HG02623 (cell line): ENCODE data around the gene B3GAT1.

Source experiments
- ATAC-seq: cut with Tn5 transposase; IDR thresholded peaks from one replicate; pipeline ENCODE4 v1.9.1; 2021; ENCODE audit warnings: moderate library complexity; ENCODE audit not compliant: unreplicated experiment

Gene B3GAT1

DNA sequence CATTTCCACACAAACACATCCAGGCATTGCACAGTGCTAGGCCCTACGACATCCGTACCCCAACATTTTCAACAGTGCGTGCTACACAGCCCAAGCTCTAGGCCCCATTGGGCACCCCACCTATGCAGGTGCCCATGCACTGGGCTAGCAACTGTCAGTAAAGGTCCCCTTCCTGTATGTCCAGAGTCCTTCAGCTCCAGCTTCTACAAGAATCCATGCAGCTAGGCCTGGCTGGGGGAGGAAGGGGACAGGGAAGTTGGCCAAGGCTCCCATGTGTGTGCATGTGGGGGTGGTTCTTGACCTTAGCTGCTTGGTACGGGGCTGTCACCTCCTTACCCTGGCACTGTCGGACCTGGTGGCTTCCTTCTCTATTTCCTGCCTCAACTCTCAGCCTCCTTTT lies 1.3 kb downstream of the B3GAT1 start:
- ATAC-seq, result no peak

DNA sequence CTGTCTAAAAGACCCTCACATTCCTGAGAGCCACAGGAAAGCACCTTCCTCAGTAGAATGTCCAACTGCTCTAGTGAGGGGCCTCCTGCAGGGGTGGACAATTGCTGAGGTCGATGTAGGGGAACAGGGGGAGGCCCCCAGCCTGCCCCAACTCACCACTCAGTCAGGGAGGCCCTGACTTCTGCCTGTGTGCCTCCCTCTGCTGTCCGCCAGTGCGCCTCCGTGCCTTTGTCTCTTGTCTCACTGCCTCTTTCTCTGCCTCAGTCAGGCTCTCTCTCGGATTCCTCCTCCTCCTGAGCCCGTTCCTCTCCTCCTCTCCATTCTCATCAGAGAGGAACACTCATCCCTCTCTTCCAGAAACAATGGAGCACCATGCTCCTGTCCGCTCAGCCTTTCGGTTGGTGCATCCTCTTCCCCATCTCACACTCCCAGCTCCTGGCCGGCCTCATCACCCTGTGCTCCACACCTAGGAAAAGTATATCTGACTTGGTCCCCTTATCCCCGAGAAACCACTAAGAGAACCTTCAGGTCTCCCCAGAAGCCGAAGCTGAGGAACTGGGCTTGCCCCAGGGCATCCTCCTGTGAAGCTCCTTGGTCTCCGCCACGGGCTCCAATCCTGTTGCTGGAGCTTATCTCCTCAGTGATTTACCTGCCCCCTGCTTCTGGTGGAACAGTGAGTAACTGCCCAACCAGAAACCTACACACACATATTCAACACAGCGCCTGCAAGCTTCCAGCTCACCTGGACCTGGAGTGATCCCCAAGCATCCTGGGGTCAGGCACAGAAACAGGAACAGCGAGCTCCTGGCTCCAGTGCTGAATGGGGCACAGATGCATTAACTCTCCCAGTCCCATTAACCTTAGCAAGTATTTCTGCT lies 2.3 kb downstream of the B3GAT1 start:
- ATAC-seq, result no peak

DNA sequence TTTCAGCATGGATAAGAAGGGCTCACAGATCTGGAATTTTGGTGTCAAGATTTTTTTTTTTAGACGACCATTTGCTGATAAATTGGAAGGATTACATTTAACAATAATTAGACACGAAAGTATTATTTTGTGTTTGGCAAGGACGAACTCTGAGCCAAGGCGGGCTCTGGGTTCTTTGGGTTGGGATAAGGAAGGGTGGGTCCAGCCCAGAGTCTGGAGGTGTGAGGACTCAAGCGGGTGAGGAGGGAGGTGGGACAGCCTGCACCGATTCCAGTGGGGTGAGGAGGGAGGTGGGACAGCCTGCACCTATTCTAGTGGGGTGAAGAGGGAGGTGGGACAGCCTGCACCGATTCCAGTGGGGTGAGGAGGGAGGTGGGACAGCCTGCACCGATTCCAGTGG lies 4.1 kb downstream of the B3GAT1 start:
- ATAC-seq, result no peak

DNA sequence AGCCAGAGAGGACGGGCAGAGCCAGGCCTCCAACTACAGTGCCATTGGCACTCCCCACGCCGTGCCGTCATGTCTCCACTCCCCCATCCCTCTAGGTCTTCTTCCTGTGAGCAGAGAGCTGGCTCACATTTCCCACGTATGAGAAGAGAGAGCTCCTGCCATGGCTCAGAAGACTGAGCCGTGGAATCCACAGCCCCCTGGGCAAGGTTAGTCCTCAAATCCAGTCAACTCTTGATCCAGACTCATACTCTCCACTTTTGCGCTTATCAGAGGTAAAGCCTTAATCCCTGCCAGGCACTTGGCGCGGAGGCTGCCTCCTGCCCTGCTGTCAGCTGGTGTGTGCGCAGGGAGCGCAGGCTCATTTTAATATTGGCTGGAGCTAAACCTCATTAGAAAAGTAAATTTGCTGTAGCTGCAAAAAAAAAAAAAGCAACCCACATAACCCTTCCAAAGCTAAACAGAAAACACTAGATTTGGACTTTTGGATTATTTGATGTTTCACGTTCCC lies 4.7 kb downstream of the B3GAT1 start:
- ATAC-seq, result no peak

DNA sequence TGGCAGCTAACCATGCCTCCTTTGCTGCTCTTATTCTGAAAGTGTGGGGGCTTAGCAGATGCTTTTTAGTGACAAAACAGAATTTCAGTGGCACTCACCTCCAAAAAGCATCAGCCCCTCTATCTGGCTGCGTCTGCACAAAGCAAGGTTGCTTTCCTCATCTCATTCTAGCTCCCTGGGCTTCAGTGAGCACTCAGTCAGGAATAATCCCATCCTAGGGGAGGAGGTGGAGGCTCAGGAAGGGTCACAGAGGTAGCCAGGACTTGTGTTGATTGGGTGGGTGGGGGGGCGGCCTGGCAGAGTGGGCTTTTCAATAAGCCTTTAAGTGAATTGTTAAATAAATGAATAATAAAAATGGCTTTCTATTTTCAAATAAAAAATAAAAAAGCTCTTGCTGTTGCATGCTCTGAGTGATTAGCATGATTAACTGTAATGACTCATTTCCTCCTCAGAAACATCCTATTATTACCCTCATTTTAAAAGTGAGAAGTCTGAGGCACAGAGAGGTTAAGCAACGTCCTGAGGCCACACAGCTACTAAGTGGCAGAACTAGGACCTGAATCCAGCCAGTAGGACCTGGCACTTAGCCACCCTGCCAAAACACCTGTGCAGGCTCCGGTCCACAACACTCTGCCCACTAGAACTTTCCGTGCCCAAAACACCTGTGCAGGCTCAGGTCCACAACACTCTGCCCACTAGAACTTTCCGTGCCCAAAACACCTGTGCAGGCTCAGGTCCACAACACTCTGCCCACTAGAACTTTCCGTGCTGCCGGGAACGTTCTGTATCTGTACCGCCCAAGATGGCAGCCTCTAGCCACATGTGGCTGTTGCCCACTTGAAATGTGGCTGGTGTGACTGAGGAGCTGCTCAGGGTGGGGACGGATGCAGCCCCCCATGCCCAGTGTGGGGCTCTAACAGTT lies 5.5 kb downstream of the B3GAT1 start:
- no peak for ATAC-seq

DNA sequence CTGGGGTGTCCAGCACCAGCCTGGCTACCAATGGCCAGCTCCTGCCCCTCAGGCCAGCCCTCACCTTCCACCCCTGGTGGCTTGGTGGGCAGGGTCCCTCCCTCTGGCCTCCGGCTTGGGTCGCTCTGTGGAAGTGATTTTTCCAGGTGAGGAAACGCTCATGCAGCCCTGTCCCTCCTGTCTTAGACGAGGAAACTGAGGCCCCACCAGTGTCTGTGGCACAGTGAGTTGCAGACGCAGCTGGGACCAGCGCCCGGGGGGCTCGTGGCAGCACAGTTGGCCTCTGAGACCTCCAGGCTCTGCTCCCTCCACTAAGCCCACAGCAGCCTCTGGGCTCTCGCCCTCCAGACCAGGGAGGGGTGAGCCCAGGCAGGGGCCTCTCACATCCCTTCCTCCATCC lies 6.2 kb downstream of the B3GAT1 start:
- ATAC-seq, result no peak

DNA sequence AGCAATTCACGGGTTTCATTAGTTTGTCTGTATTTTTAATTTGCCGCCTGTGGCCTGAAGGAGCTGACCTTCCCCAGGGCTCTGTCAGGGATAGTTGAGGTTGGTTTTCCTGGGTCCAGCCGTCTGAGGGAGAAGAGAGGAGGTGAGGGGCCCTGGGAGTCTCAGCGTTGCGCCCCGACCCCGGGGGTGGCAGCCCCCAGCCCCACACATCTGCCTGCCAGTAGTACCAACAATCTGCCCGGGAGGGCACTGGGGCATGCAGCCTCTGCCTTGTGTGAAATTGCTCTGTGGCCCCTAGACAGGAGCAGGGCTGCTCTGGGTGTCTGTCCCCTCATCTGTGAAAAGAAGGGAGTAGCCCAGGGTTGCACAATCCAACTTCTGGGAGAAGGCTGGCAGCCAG lies 6.6 kb downstream of the B3GAT1 start:
- no peak for ATAC-seq

DNA sequence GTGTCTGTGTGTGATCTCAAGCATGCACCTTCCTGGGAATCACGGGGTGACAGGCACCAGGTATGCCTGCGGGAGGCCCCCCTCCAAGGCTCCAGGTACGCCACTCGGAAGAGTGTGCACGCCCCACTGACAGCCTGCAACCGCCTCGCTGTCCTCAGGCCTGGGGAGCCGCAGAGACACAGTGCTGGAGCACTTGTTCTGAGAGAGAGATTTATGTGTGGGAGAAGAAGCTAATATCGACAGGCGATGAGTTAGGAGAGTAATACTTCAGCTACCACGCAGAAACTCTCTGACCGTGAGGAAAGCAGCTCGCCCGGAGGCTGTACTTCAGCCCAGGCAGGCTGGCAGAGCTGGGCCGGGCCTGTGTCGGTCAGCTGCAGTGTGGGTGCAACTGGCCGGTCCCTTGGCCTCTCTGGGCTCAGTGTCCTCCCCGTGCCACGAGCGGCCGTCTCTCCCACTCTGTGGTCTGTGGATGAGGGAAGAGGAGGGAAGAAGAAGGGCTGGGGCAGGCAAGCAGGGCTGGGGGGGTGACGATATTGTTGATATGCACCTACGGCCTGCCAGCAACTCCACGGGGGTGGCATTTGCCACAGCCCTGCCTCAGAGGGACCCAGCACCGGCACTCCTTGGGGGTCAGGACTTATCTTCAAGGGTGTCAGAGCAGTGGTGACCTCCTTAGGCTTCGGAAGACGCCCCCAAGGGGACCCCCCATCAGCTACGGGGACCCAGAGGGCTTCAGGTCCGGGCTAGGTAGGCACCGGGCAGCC lies 7.3 kb downstream of the B3GAT1 start:
- no peak for ATAC-seq

DNA sequence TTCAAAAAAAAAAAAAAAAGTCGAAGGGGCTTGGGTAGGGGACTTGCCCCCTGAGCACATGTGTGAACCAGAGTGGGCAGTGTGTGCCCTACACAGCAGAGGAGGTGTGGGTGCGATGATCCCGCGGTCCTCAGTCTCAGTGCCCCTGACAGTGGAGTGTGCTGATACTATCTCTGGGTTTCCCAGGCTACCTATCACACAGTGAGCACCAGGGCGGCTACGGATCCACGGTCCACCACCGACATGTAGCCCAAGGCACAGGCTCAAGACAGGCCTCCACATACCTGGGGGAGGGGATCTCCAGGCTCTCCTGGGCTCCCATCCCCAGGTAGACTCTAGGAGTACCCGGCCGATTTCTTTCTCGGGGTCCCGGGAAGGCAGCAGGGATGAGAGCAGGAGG lies 9.1 kb downstream of the B3GAT1 start:
- no peak for ATAC-seq

DNA sequence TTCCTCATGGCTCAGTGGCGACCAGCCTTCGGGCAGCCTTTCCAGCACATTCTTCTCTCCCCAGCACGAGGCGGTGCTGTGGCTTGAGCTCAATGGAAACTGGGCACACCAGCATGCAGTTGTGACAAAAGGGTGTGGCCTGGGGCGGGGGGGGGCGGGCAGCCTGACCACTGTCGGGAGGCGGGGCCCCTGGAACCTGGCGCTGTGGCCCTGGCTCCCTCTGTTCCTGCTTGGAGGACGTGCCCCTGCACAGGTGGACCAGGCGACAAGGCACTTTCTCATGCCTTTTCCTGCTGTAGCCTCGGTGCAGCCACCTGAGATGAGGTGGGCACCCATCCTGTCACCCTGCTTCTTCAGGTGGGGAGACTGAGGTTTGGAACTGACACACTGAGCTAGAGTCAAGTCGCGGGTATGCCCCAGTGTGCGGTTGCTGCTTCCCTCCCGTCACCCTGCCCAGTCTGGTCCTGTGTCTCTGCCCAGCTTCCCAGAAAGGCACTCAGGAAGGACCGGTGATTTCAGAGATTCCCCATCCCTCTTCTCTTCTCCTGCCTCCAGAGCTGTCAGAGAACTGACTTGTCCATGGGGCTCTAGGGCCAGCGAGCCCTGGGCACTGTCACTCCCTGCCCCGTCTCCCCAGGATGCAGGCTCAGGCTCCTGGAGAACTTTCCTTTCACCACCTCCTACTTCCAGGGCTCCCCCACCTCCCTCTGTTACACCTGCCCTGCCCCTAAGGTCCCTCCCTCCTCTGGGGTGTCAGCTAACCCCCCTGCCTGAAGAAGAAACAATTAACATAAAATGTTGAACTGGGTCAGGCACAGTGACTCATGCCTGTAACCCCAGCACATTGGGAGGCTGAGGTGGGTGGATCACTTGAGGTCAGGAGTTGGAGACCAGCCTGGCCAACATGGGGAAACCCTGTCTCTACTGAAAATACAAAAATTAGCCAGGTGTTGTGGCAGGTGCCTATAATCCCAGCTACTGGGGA lies 9.9 kb downstream of the B3GAT1 start:
- ATAC-seq, result no peak

DNA sequence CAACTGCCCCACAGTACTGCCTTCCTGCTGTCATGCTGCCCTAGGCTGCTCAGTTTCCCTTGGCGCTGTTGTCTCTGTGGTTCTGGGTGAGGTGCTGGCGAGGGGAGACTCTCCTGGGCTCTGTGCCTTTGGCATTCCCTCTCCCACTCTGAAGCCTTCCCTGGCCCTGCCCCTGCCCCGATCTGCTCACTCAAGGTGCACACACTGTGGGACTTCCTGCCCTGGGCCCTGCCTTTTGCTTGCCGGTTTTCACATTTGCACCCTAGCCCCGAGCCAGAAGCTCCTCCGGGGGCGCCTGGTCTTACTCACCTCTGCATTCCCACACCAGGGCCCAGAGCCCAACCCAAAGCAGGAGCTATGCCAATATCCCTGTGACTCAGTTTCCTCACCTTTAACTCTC lies 12.0 kb downstream of the B3GAT1 start:
- ATAC-seq, result no peak

DNA sequence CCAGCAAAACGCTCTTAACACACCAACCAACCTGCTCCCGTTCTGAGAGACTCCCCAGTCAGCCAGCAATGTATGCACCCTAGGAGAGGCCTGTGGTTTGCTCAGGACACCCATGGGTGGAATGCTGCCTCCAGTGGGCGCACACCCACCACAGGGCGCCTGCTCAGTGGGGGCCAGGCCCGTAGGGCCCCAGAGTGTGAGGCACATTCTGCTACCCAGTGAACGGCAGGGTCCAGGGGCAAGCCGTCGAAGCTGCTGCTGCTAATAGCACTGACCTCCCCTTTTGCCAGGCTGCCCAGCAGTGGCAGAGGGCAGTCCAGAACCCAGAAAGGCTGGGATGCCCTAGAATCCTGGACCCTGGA lies 12.8 kb downstream of the B3GAT1 start:
- no peak for ATAC-seq

DNA sequence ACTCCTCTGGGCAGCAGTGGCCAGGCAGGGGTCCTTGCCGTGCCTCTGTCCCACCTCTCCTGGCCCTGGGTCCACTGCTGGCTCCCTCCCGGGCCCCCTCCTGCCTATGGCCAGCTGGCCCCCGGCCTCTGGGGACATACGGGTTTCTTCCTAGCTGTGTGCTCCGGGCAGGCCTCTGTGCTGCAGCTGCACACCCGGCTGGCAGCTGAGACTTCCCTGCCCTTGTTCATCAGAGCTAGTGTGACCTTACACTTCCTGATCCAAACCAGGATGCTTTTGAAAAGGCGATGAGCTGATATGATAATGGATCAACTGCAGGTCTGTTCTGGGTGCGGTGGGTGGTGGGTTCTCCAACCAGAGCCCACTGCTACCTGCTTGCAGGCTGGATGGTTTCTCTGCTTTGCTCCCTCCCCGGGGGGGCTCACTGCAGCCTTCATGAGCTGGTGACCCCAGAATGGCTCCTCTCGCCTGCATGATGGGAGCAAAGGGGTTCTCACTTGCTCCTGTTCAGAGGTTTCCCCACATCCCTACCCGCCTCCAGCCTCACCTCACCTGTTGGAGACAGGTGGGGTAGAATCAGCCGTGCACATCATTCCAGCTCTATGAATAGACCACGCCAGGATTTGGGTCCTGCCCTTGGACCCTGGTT lies 13.3 kb downstream of the B3GAT1 start:
- ATAC-seq, result no peak

DNA sequence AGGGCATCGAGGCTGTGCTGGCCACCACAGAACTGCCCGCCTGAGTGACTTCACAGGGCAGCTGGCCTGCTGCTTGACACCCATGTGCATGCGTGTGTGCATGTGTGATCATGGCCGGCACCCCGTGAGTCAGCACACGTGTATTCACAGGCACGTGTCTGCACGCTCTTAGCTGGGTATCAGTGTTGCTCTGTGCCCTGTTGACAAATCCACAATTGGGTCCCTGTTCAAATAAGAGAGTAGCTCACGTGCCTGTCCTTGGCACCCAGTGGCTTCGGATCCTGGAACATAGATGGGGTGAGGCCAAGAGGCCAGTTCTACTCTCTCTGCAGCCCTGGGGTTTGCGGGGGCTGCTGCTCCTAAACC lies 14.0 kb downstream of the B3GAT1 start:
- no peak for ATAC-seq

DNA sequence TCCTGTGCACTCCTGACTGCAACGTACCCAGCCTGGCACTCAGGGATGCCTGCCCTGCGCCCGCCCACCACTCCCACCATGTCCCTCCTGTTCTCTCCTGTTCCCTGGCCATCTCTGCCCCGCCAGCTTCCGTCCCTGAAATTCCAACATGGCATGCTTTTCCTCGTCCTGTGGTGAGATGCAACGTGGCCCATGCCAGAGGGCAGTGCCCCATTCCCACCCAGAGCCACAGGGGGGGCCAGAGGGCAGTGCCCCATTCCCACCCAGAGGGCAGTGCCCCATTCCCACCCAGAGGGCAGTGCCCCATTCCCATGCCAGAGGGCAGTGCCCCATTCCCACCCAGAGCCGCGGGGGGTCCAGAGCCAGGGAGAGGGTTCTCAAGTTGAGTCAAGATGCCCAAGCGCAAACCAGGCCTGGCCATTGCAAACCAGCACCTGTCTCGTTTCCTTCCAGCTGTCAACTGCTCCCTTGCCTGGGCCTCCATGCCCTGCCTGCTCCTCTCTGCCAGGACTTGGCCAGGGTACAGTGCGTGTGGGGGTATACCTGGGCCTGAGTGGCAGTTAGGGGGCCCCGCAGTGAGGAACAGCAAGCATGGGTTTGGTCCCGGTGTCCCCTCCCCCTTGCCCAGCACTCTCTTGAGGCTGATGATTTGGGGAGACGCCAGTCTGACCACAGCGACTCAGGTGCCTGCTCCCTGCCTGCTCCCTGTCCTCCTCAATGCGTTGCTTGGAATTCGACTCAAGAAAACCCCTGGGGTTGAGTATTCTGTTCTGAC lies 14.6 kb downstream of the B3GAT1 start:
- no peak for ATAC-seq

DNA sequence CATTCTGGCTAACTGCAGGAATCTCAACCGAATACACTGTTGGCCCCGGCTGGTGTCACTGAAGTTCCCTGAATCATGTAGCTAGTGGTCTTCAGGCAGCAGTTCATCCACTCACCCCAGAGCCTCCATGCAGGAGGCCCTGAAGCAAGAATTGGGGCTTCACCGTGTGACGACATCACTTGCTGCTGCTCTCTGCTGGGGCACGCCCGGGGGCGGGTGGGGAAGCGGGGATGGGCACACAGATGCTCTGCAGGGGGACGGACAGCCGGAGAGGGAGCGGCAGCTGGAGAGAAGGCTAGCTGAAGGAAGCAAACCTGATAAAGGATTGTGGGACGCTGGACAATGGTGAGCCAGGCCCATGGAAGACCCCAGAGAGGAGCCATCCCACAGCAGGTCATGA lies 17.0 kb downstream of the B3GAT1 start:
- ATAC-seq, result no peak

DNA sequence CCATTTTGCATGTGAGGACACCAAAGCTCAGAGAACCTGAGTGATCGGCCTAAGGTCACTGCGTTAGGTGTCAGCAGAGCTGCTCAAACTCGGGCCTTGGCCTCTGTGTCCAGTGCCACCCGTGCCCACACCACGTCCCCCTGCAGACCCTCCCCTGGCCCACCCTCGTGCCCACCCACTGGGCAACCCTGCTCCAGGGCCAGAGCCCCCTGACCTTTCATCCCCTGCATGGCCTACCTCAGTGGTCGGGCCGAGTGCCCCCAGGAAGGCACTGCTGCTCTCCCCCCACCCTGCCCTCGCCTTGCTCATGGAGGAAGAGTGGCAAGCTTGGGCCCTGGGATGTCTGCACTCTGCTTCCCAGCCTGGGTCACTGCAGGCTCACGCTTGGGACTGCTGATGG lies 17.7 kb downstream of the B3GAT1 start:
- ATAC-seq, result no peak

DNA sequence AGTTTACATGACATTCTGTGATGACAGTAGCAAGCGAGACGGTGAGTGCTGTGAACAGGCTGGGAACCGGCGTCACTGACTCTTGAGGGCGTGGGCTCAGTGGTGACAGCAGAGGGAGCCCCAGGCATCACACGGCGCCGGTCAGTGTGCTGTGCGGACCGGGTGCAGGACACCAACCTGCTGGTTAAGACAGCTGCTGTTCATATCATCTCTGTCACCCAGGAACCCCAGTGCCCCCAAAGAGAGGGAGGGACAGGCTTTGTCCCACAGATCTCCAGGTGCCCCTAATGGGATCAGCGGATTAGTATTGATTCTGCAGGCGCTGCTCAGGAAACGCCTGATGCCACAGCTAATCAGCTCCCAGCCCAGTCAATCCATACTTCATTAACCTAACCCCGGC lies 18.4 kb downstream of the B3GAT1 start:
- ATAC-seq, result no peak
